Measurements from ENCODE around the gene TAF3.

The TAF3 gene

DNA sequence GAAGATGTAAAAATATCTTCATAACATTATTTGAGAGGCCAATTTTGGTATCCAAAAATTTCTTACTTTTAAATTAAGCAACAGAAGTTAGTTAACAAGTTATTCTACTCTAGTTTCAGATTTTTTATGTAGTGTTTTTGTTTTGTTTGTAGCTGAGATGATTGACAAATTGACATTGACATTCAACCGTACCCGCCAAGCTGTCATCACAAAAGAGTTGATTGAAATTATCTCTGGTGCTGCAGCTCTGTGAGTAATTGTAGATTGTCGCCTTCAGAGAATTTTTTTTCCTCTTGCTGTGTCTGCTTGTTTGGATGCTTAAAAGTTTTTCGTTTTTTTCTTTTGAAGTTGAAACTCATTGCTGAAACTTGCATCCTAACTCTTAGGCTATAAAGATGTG, 15.7 kb upstream of the TAF3 start:
- H4K20me1 ChIP-seq (ENCODE audit: insufficient read depth, low read length): no peaks in the 10 kb centered on the region
- no peak overlapping the region for H3K4me3 ChIP-seq (ENCODE audit: low read length)
- no peaks in the 10 kb centered on the region for H3K4me1 ChIP-seq (ENCODE audit: low read length)
- H3K79me2 ChIP-seq (ENCODE audit: low read length): peaks cover 8% of the 10 kb centered on the region; the same call in 1 of the 2 replicates
- H3K27me3 ChIP-seq (replicated peaks; ENCODE audit: insufficient read depth, low read length): no peaks in the 10 kb centered on the region
- H3F3A ChIP-seq (ENCODE audit: insufficient read depth, low read length): no peaks in the 10 kb centered on the region; the same call in 1 of the 2 replicates
- H3K36me3 ChIP-seq (replicated peaks; ENCODE audit: insufficient read depth, low read length): peaks cover 35% of the 10 kb centered on the region
- H3K9me3 ChIP-seq (replicated peaks; ENCODE audit: insufficient read depth, low read length): no peaks in the 10 kb centered on the region
- H3K9me2 ChIP-seq (replicated peaks; ENCODE audit: insufficient read depth, low read length): no peaks in the 10 kb centered on the region
- no peak overlapping the region for H3K4me2 ChIP-seq (ENCODE audit: low read depth, low read length)
- no peak for TF ChIP-seq EZH2phosphoT487 (IDR thresholded peaks at IDR 0.05; ENCODE audit: low read length)
- TF ChIP-seq, protein P1, sequence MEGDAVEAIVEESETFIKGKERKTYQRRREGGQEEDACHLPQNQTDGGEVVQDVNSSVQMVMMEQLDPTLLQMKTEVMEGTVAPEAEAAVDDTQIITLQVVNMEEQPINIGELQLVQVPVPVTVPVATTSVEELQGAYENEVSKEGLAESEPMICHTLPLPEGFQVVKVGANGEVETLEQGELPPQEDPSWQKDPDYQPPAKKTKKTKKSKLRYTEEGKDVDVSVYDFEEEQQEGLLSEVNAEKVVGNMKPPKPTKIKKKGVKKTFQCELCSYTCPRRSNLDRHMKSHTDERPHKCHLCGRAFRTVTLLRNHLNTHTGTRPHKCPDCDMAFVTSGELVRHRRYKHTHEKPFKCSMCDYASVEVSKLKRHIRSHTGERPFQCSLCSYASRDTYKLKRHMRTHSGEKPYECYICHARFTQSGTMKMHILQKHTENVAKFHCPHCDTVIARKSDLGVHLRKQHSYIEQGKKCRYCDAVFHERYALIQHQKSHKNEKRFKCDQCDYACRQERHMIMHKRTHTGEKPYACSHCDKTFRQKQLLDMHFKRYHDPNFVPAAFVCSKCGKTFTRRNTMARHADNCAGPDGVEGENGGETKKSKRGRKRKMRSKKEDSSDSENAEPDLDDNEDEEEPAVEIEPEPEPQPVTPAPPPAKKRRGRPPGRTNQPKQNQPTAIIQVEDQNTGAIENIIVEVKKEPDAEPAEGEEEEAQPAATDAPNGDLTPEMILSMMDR (IDR thresholded peaks at IDR 0.05; ENCODE audit: low read length): no peak
- no peak overlapping the region for H2AFZ ChIP-seq (ENCODE audit: low read length)
- H3K9ac ChIP-seq (ENCODE audit: low read length): no peak overlapping the region
- no peak for DNase-seq
- H3K27ac ChIP-seq (ENCODE audit: low read length): no peak overlapping the region

DNA sequence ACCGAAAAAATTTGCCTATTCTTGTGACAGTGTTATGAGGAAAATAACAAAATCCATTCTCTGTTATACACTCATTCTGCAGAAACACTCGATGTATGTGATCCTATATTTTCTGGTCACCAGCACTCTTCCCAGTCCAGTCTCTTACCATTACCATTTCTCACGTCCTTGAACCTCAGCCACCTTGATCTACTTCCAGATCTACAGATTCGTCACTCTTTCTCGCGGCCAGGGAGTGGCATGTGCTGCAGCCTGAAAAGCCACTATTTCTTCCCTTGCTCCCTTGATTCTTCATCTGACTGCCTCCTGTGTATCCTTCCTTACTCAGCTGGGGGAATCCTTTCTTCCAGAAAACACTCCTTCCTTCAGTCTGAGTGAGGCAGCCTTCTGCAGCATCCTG, 14.1 kb upstream of the TAF3 start:
- H3K27ac ChIP-seq (ENCODE audit: low read length): no peak overlapping the region
- H4K20me1 ChIP-seq (ENCODE audit: insufficient read depth, low read length): no peaks in the 10 kb centered on the region
- no peaks in the 10 kb centered on the region; the same call in 1 of the 2 replicates for H3F3A ChIP-seq (ENCODE audit: insufficient read depth, low read length)
- no peak overlapping the region for H2AFZ ChIP-seq (ENCODE audit: low read length)
- H3K9ac ChIP-seq (ENCODE audit: low read length): no peak overlapping the region
- no peaks in the 10 kb centered on the region for H3K9me3 ChIP-seq (replicated peaks; ENCODE audit: insufficient read depth, low read length)
- H3K4me3 ChIP-seq (ENCODE audit: low read length): no peak overlapping the region
- H3K27me3 ChIP-seq (replicated peaks; ENCODE audit: insufficient read depth, low read length): no peaks in the 10 kb centered on the region
- peaks cover 8% of the 10 kb centered on the region; the same call in 1 of the 2 replicates for H3K79me2 ChIP-seq (ENCODE audit: low read length)
- H3K9me2 ChIP-seq (replicated peaks; ENCODE audit: insufficient read depth, low read length): no peaks in the 10 kb centered on the region
- H3K4me1 ChIP-seq (ENCODE audit: low read length): no peaks in the 10 kb centered on the region
- no peak overlapping the region for H3K4me2 ChIP-seq (ENCODE audit: low read depth, low read length)
- H3K36me3 ChIP-seq (replicated peaks; ENCODE audit: insufficient read depth, low read length): peaks cover 36% of the 10 kb centered on the region
- TF ChIP-seq EZH2 (optimal IDR thresholded peaks at IDR 0.05; ENCODE audit: low read depth, low read length) (no peak), EZH2phosphoT487 (IDR thresholded peaks at IDR 0.05; ENCODE audit: low read length) (no peak)
- TF ChIP-seq, protein P1 (IDR thresholded peaks at IDR 0.05; ENCODE audit: low read length): no peak
- DNase-seq: no peak

DNA sequence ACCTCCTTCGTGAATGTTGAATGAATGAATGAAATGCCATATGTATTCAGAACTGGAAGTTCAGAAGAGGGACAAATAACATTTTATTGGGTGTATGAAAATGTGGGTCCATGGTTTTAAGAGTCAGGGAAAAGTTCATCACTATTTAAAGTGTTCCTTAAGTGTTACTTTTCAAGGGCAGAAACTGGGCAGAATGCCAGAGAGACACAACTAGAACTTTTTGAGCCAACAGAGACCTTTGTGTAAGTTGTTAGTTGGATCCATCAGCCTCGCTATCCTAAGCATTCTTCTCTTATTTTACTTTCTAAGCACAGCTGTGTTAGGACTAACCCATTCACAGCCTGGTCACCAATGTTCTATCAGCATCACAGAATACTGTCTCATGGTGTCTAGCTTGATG, 13.6 kb upstream of the TAF3 start:
- no peak overlapping the region for H3K4me2 ChIP-seq (ENCODE audit: low read depth, low read length)
- TF ChIP-seq, protein P1 (IDR thresholded peaks at IDR 0.05; ENCODE audit: low read length): no peak
- TF ChIP-seq EZH2 (optimal IDR thresholded peaks at IDR 0.05; ENCODE audit: low read depth, low read length): no peak
- H3K9me3 ChIP-seq (replicated peaks; ENCODE audit: insufficient read depth, low read length): no peaks in the 10 kb centered on the region
- no peak for DNase-seq
- peaks cover 36% of the 10 kb centered on the region for H3K36me3 ChIP-seq (replicated peaks; ENCODE audit: insufficient read depth, low read length)
- H2AFZ ChIP-seq (ENCODE audit: low read length): no peak overlapping the region
- peaks cover 8% of the 10 kb centered on the region; the same call in 1 of the 2 replicates for H3K79me2 ChIP-seq (ENCODE audit: low read length)
- H3K9me2 ChIP-seq (replicated peaks; ENCODE audit: insufficient read depth, low read length): no peaks in the 10 kb centered on the region
- H4K20me1 ChIP-seq (ENCODE audit: insufficient read depth, low read length): no peaks in the 10 kb centered on the region
- no peak overlapping the region for H3K4me3 ChIP-seq (ENCODE audit: low read length)
- no peaks in the 10 kb centered on the region for H3K4me1 ChIP-seq (ENCODE audit: low read length)
- H3K27me3 ChIP-seq (replicated peaks; ENCODE audit: insufficient read depth, low read length): no peaks in the 10 kb centered on the region
- H3K27ac ChIP-seq (ENCODE audit: low read length): no peak overlapping the region
- no peaks in the 10 kb centered on the region; the same call in 1 of the 2 replicates for H3F3A ChIP-seq (ENCODE audit: insufficient read depth, low read length)
- H3K9ac ChIP-seq (ENCODE audit: low read length): no peak overlapping the region
